Left lung (tissue), 10 donors: ENCODE measurements around the gene ANKRD9. TPM values are rescaled to one million over a fixed set of nuclear protein-coding genes. Genes with fewer than 3 reads are reported as not detected.
A peak's percentile ranks its signal among the peaks of the same experiment; 100 is the strongest.

Experiments used
- ATAC-seq: fragments of 200-7000 bp; cut with Tn5 transposase; one replicate; pipeline ENCODE4 v1.9.1; 2020; ENCODE audit warnings: moderate library complexity
- DNase-seq, 4 donors: peaks; one replicate each; pipeline ENCODE4 v3.0.0-alpha.2; 2013 to 2020
- H3K27ac ChIP-seq, 2 donors: fragments of 200-600 bp; sonication (generic) in 1 of 2; one replicate each; pipeline versions ENCODE4 v1.5.0 to v1.8.0; 2020 to 2021
- H3K27me3 ChIP-seq, 2 donors: fragments of 200-600 bp; sonication (generic) in 1 of 2; one replicate each; pipeline versions ENCODE4 v1.5.0 to v1.8.0; 2020 to 2021
- H3K36me3 ChIP-seq, 2 donors: fragments of 200-600 bp; sonication (generic) in 1 of 2; one replicate each; pipeline versions ENCODE4 v1.5.0 to v1.8.0; 2020 to 2021
- H3K4me1 ChIP-seq, 2 donors: fragments of 200-600 bp; one replicate each; pipeline ENCODE4 v1.8.0; 2021
- H3K4me3 ChIP-seq, 2 donors: fragments of 200-600 bp; sonication (generic) in 1 of 2; one replicate each; pipeline versions ENCODE4 v1.5.0 to v1.8.0; 2020 to 2021; ENCODE audit warnings: mild to moderate bottlenecking in 1 of 2
- H3K9me3 ChIP-seq, 2 donors: fragments of 200-600 bp; sonication (generic) in 1 of 2; one replicate each; pipeline versions ENCODE4 v1.5.0 to v1.8.0; 2020 to 2021
- intact Hi-C, 2 donors: fragments of 100-400 bp; cut with DNase I; formaldehyde crosslinking; loops; one replicate each; pipeline versions ENCODE4 v1.11.2 to v1.14.2; 2022
- polyA plus RNA-seq, 6 donors: library from polyadenylated mRNA; unstranded; fragments of 120-200 nt; gene quantifications; one replicate each; pipeline ENCODE4 v1.2.1, GENCODE V29; 2013; ENCODE audit not compliant: insufficient read length in 6 of 6
- total RNA-seq, 2 donors: library from RNA; stranded (reverse); fragmentation: NEBNext Ultra II Directional; extraction: Animal tissue kit (Norgen Biotek cat#: 25700); gene quantifications; one replicate each; pipeline ENCODE4 v1.2.1, GENCODE V29; 2021
- TF ChIP-seq, protein P1 (sequence below), 2 donors: fragments of 200-600 bp; sonication (generic) in 1 of 2; IDR thresholded peaks; one replicate each; pipeline versions ENCODE4 v1.5.0 to v1.8.0; 2021; ENCODE audit warnings: antibody characterized with exemption in 2 of 2
- donor health status: DM: no; HTN: yes; CAD: no.
- donor health status: DM: no; HTN: no; CAD: no.

Gene ANKRD9
- total and polyA plus RNA-seq, 8 donors = 3.4 to 32.3 (median 4.8) TPM

DNA sequence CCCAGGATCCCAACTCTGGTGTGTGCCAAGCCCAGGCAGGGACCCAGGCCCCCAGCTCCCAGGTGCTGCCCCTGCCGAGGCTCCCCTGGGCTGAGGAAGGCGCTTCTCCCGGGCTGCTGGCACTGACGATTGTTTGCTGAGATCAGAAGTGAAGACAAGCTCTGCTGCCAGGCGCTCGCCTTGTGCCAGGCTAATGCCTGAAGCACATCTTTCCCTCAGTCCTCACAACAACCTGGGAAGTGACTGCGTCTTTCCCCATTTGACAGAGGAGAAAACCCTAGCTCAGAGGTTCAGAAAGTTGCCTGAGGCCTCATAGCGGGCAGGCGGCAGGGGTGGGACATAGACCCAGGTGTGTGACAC, 36.8 kb downstream of the ANKRD9 start:
- Histone ChIP-seq H3K27ac (no peak overlapping the region), H3K36me3 (peaks cover 0 to 27% of the 10 kb centered on the region in 2 donors), H3K4me3 (no peak overlapping the region), H3K9me3 (no peaks in the 10 kb centered on the region), H3K4me1 (peaks cover 0 to 4% of the 10 kb centered on the region in 2 donors), H3K27me3 (no peaks in the 10 kb centered on the region)
- intact Hi-C loops = no loop called here
- no peak for ATAC-seq
- TF ChIP-seq, protein P1, sequence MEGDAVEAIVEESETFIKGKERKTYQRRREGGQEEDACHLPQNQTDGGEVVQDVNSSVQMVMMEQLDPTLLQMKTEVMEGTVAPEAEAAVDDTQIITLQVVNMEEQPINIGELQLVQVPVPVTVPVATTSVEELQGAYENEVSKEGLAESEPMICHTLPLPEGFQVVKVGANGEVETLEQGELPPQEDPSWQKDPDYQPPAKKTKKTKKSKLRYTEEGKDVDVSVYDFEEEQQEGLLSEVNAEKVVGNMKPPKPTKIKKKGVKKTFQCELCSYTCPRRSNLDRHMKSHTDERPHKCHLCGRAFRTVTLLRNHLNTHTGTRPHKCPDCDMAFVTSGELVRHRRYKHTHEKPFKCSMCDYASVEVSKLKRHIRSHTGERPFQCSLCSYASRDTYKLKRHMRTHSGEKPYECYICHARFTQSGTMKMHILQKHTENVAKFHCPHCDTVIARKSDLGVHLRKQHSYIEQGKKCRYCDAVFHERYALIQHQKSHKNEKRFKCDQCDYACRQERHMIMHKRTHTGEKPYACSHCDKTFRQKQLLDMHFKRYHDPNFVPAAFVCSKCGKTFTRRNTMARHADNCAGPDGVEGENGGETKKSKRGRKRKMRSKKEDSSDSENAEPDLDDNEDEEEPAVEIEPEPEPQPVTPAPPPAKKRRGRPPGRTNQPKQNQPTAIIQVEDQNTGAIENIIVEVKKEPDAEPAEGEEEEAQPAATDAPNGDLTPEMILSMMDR (IDR thresholded peaks at IDR 0.05) = no peak
- DNase-seq = peak in 1 of 4 donors; percentile 29

DNA sequence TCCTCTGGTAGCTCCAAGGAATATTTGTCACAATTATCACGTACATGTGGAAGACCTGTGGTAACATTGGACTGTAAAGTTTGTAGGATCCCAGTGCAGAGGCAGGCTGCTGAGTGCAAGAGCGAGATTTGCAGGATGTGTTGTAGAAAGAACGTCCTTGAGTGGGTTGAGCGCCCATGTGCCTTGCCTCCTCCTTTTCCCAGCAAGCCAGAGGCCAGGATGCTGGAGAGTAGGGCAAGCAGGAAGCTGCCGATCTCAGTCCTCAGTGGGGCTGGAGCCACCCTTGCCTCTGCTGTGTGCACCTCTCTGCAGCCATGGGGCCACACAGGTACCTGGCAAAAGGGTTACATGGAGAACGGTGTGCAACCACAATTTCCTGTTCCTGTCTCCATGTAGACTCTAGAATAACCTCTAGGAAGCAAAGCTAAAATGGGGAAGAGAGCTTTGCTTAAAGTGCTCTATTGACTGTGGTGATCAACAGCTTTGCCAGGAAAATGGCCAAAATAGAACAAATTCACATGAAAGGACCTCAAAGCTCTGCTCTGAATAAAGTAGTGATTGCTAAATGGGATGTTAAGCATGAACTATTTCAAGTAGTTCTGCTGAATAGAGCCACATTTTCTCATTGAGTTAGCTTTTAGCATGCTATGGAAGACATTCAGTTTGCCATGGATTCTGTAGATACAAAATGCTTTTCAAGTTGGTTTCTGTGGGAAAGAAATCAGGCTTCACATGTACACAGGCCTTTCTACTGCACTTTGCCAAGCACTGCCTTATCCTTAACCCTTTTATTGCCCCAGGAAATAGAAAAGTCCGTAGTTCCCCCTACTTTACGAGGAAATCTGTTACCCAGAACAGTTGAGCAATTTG, 37.4 kb downstream of the ANKRD9 start:
- DNase-seq = peak in 1 of 4 donors; percentile 24
- peaks cover 0 to 4% of the 10 kb centered on the region in 2 donors for H3K4me1 ChIP-seq
- intact Hi-C loops = no loop called here
- H3K9me3 ChIP-seq = no peaks in the 10 kb centered on the region
- TF ChIP-seq, protein P1 (IDR thresholded peaks at IDR 0.05) = no peak
- ATAC-seq = no peak
- peaks cover 0 to 32% of the 10 kb centered on the region in 2 donors for H3K36me3 ChIP-seq
- H3K27ac ChIP-seq = no peak overlapping the region
- H3K4me3 ChIP-seq = no peak overlapping the region
- no peaks in the 10 kb centered on the region for H3K27me3 ChIP-seq

DNA sequence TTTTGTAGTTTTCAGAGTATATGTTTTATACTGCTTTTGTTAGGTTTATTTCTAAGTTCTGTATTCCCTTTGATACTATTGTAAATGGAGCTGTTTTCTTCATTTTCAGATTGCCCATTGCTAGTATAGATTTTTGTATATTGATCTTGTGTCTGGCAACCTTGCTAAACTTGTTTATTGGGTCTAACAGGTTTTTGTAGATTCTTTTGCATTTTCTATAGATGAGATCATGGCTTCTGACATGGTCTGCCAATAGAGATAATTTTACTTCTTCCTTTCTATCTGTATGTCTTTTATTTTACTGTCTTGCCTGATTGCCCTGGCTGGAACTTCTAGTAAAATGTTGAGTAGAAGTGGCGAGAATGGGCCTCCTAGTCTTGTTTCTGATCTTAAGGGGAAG, 40.3 kb downstream of the ANKRD9 start:
- Histone ChIP-seq H3K27me3 (no peaks in the 10 kb centered on the region), H3K36me3 (peaks cover 0 to 60% of the 10 kb centered on the region in 2 donors), H3K4me1 (no peaks in the 10 kb centered on the region), H3K27ac (no peak overlapping the region), H3K4me3 (no peak overlapping the region), H3K9me3 (no peaks in the 10 kb centered on the region)
- TF ChIP-seq, protein P1 (IDR thresholded peaks at IDR 0.05) = no peak
- intact Hi-C loops = no loop called here
- no peak for ATAC-seq
- DNase-seq = no peak

DNA sequence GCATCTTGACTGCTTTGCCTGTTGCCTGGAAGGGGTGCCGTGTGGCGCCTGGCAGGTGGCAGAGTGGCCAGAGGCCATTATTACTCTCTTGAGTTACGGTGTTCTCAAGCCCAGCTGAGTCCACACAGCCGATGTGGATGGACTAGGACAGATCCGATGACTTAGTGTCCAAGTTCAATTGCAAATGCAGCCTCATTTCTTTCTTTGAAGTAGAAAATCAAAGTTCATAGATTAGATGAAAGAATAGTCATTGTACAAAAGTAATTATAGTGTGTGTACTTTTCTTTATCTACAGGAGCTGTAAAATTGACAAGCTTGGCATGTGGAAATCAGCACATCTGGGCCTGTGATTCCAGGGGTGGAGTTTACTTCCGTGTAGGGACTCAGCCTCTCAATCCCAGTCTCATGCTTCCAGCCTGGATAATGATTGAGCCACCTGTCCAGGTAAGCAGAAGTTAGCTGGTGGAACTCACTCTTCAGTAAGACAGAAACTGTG, 44.7 kb downstream of the ANKRD9 start:
- Histone ChIP-seq H3K27me3 (no peaks in the 10 kb centered on the region), H3K4me1 (no peaks in the 10 kb centered on the region), H3K36me3 (peaks cover 0 to 72% of the 10 kb centered on the region in 2 donors), H3K9me3 (no peaks in the 10 kb centered on the region), H3K27ac (no peak overlapping the region), H3K4me3 (no peak overlapping the region)
- no peak for ATAC-seq
- intact Hi-C loops = no loop called here
- peak in 1 of 4 donors; percentile 17 for DNase-seq
- TF ChIP-seq, protein P1 (IDR thresholded peaks at IDR 0.05) = no peak

DNA sequence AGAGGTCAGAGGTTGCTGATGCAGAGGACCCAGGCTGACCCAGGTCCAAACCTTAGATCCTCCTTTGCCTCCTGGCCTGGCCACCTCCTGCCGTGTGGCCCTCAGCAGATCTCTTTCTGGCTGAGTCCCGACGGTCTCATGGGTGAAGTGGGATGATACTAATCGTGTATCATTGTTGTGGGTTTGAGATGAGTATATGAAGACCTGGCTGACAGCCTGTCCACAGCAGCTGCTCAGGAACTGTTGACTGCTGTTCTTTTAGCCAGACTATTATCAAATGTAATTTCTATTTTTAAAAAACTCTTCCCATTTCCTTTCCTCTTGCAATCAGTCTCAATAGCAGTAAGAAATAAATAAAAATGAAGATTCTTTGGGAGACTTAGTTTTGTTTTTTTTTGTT, 45.6 kb downstream of the ANKRD9 start:
- no peak overlapping the region for H3K27ac ChIP-seq
- ATAC-seq = no peak
- TF ChIP-seq, protein P1 (IDR thresholded peaks at IDR 0.05) = no peak

More for the DNA sequence above, 45.6 kb downstream of the ANKRD9 start:
- intact Hi-C loops = no loop called here
- Histone ChIP-seq H3K4me3 (no peak overlapping the region), H3K27me3 (no peaks in the 10 kb centered on the region), H3K36me3 (peaks cover 0 to 81% of the 10 kb centered on the region in 2 donors), H3K4me1 (no peaks in the 10 kb centered on the region), H3K9me3 (no peaks in the 10 kb centered on the region)
- DNase-seq = peak in 1 of 4 donors; percentile 18
